ENCODE measurements around the gene NELFA. TPM values are rescaled to one million over a fixed set of nuclear protein-coding genes. Genes with fewer than 3 reads are reported as not detected.
"Not testable (repeated sequence)": the region's sequence is repeated elsewhere in the genome, so short reads cannot be mapped to it uniquely, and the experiment has no call there.

The NELFA gene
- total and polyA plus RNA-seq, 7 experiments from 2014 or later = 29.2 to 50.1 (median 42.8) TPM

DNA sequence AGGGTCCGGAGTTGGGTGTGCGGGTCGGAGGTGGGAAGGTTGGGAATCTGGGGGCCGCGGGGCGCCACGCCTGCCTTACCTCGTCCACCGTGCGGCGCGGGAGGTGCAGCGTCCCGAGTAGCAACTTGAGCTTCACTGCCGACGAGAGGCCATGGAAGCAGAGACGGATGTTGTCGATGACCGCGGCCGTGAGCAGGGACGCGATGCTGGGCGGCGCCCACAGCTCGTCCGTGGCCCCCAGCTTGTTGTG lies 178 bp downstream of the NELFA start:
- POLR2A ChIA-PET = interaction anchor here (0.9 to 2.2 kb wide), 7 partner anchors 12 to 286 kb away, joined by 3 to 12 read pairs (median 6); partner anchors contain the start of gene MXD4
- no peak for ATAC-seq

DNA sequence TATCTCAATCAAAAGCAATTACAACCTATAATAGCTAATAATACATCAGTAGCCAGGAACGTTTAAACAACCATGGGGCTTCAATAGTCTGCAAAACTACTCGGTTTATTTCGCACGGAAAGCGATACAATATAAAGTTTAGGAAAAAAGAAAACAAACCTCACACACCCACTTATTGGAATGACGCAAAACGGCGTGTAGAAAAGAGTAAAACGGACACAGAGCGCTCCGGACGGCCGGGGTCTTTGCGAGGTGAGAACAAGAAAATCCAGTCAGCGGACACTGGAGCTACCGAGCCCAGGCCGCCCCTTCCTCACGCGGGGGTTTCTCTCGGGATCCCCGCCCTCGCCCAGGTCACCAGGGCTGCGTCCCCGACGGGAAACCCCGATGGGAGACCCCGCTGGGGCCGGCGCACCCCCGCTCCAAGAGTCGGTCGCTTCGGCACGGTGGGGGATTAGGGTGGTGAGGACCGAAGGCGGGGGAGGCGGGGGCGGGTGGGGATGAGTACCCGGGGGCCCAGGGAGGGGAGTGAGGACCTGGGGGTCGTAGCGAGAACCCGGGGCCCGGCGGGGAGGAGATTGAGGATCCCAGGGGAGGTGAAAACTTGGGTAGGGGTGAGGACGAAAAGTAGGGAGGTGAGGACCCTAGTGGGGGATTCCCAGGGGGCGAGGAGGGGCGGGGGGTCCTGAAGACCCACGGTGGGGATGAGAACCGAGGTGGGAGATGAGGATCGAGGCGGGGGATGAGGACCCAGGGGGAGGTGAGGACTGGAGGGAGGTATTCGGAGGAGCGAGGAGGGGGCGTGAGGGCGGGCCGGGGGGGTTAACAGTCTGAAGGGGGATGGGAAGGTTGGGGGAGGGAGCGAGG lies 737 bp downstream of the NELFA start:
- DNase-seq = peak in 2 of 9 donors; percentile 10 to 16
- Mint-ChIP-seq H3K36me3 (peaks cover 5 to 21% (median 8%) of the 10 kb centered on the region in 5 donors), H3K9me3 (peaks cover 0 to 2% (median 0%) of the 10 kb centered on the region in 11 donors), H3K4me1 (peaks cover 33 to 43% (median 39%) of the 10 kb centered on the region in 7 donors), H3K4me3 (peak overlapping the region; percentile 81 to 96 (median 94)), H3K27ac (peak overlapping the region; percentile 91 to 98 (median 94)), H3K27me3 (peaks cover 0 to 18% (median 0%) of the 10 kb centered on the region in 5 donors)
- peak overlapping the region; percentile 96 for H3K4me3 ChIP-seq (ENCODE audit: low read length)
- H3K27ac ChIP-seq (ENCODE audit: low read depth, low read length) = peak overlapping the region; percentile 99
- ChIA-PET CTCF (interaction anchor here (0.6 kb wide), 1 partner anchor 955 kb away, joined by 3 read pairs; the partner anchor contains the start of genes GRK4 and NOP14), POLR2A (interaction anchor here (0.9 to 2.2 kb wide), 7 partner anchors 11 to 285 kb away, joined by 3 to 12 read pairs (median 6); partner anchors contain the start of gene MXD4)
- ATAC-seq = no peak
- intact Hi-C loops (cut with micrococcal nuclease) = loop anchor here (2.0 to 5.0 kb wide), 8 partner anchors 33 to 1067 kb away; partner anchors contain the start of genes CTBP1 (in 1 of the 2), HTT (in 1 of the 2), HTT-AS (in 1 of the 2) and LETM1 (in 1 of the 2)
- peaks cover 0 to 7% (median 4%) of the 10 kb centered on the region in 3 experiments for H3K36me3 ChIP-seq (ENCODE audit: control insufficient read depth in 2 of 3, insufficient read depth in 3 of 3, low read length in 3 of 3)
- H3K4me1 ChIP-seq (ENCODE audit: control insufficient read depth in 2 of 2, insufficient read depth in 2 of 2, low read length in 2 of 2) = peaks cover 13 to 26% of the 10 kb centered on the region in 2 donors
- no peaks in the 10 kb centered on the region for H3K9me3 ChIP-seq (ENCODE audit: control insufficient read depth in 2 of 3, low read length in 3 of 3)
- H3K27me3 ChIP-seq (ENCODE audit: control insufficient read depth in 2 of 2, insufficient read depth in 2 of 2, low read length in 2 of 2) = no peaks in the 10 kb centered on the region

More for the DNA sequence above, 178 bp downstream of the NELFA start:
- Mint-ChIP-seq H3K4me3 (peak overlapping the region; percentile 81 to 96 (median 92)), H3K4me1 (peaks cover 30 to 38% (median 34%) of the 10 kb centered on the region in 7 donors), H3K27ac (peak overlapping the region; percentile 91 to 98 (median 93)), H3K36me3 (peaks cover 0 to 16% (median 5%) of the 10 kb centered on the region in 5 donors), H3K27me3 (peaks cover 0 to 18% (median 0%) of the 10 kb centered on the region in 5 donors), H3K9me3 (peaks cover 0 to 2% (median 0%) of the 10 kb centered on the region in 11 donors)
- Histone ChIP-seq H3K9me3 (ENCODE audit: control insufficient read depth in 2 of 3, low read length in 3 of 3) (no peaks in the 10 kb centered on the region), H3K36me3 (ENCODE audit: control insufficient read depth in 2 of 3, insufficient read depth in 3 of 3, low read length in 3 of 3) (peaks cover 0 to 7% (median 0%) of the 10 kb centered on the region in 3 experiments), H3K27me3 (ENCODE audit: control insufficient read depth in 2 of 2, insufficient read depth in 2 of 2, low read length in 2 of 2) (no peaks in the 10 kb centered on the region), H3K4me3 (ENCODE audit: low read length) (peak overlapping the region; percentile 96), H3K27ac (ENCODE audit: low read depth, low read length) (peak overlapping the region; percentile 99), H3K4me1 (ENCODE audit: control insufficient read depth in 2 of 2, insufficient read depth in 2 of 2, low read length in 2 of 2) (peaks cover 13 to 24% of the 10 kb centered on the region in 2 donors)
- no peak for DNase-seq
- intact Hi-C loops (cut with micrococcal nuclease) = loop anchor here (2.0 to 5.0 kb wide), 8 partner anchors 32 to 1066 kb away; partner anchors contain the start of genes CTBP1 (in 1 of the 2), HTT (in 1 of the 2), HTT-AS (in 1 of the 2) and LETM1 (in 1 of the 2)
- CTCF ChIA-PET = interaction anchor here (0.6 kb wide), 1 partner anchor 955 kb away, joined by 3 read pairs; the partner anchor contains the start of genes GRK4 and NOP14

DNA sequence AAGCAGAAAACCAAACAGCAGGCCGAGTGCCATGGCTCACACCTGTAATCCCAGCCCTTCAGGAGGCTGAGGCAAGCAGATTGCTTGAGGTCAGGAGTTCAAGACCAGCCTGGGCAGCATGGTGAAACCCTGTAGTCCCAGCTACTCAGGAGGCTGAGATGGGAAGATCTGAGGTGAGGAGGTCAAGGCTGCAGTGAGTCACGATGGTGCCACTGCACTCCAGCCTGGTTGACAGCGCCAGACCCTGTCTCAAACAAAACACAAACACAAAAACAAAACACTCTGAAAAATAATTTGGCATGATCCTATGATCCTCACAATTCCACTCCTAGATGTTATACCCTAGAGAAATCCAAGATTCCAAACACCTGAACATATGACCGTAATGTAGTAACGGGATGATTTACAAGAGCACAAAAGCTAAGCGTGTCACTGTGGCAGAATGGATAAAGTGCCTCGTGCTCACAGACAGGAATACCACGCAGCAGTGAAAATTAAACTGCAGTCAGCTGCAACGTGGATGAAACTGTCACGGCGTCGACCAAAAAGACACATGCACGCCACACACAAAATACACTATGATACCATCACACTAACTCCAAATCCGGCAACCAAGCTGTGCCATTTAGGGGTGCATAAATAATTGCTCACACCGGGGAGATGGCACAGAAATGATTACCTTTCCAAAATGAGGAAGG lies 1.7 kb downstream of the NELFA start:
- peaks cover 11 to 30% (median 13%) of the 10 kb centered on the region in 5 donors for H3K36me3 Mint-ChIP-seq
- Histone ChIP-seq H3K9me3 (ENCODE audit: control insufficient read depth in 2 of 3, low read length in 3 of 3) (no peaks in the 10 kb centered on the region), H3K4me3 (ENCODE audit: low read length) (peak overlapping the region; percentile 96), H3K4me1 (ENCODE audit: control insufficient read depth in 2 of 2, insufficient read depth in 2 of 2, low read length in 2 of 2) (peaks cover 13 to 28% of the 10 kb centered on the region in 2 donors), H3K27ac (ENCODE audit: low read depth, low read length) (peak overlapping the region; percentile 99), H3K27me3 (ENCODE audit: control insufficient read depth in 2 of 2, insufficient read depth in 2 of 2, low read length in 2 of 2) (no peaks in the 10 kb centered on the region), H3K36me3 (ENCODE audit: control insufficient read depth in 2 of 3, insufficient read depth in 3 of 3, low read length in 3 of 3) (peaks cover 0 to 7% (median 4%) of the 10 kb centered on the region in 3 experiments)
- peaks cover 0 to 16% (median 0%) of the 10 kb centered on the region in 5 donors for H3K27me3 Mint-ChIP-seq
- peak overlapping the region; percentile 81 to 96 (median 92) for H3K4me3 Mint-ChIP-seq
- POLR2A ChIA-PET = interaction anchor here (1.2 kb wide), 1 partner anchor 11 kb away, joined by 3 read pairs; no protein-coding TSS in a partner anchor
- intact Hi-C loops (cut with micrococcal nuclease) = loop anchor here in 1 of 2 donors (5.0 kb wide), 1 partner anchor 295 kb away; the partner anchor contains the start of gene SLBP
- H3K9me3 Mint-ChIP-seq = peaks cover 0 to 2% (median 0%) of the 10 kb centered on the region in 11 donors
- ATAC-seq (no peak), DNase-seq (no peak)
- CTCF ChIA-PET = no interaction called here
- H3K27ac Mint-ChIP-seq = peak overlapping the region; percentile 83 to 97 (median 91)
- peaks cover 42 to 53% (median 48%) of the 10 kb centered on the region in 7 donors for H3K4me1 Mint-ChIP-seq

DNA sequence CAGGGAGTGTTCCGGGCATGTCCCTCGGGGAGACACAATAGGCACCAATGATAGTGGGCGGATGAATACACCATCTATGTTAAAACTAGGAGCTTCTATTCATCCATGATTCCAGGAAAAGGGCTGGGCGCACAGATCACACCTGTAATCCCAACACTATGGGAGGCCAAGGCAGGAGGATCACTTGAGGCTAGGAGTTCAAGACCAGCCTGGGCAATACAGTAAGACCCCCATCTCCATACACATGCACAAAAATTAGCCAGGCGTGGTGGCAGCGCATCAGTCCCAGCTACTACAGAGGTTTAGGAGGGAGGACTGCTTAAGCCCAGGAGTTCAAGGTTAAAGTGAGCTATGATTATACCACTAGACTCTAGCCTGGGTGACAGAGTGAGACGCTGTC lies 2.4 kb downstream of the NELFA start:
- H3K36me3 Mint-ChIP-seq = peaks cover 11 to 30% (median 13%) of the 10 kb centered on the region in 5 donors
- peaks cover 43 to 54% (median 49%) of the 10 kb centered on the region in 7 donors for H3K4me1 Mint-ChIP-seq
- Histone ChIP-seq H3K4me1 (ENCODE audit: control insufficient read depth in 2 of 2, insufficient read depth in 2 of 2, low read length in 2 of 2) (peaks cover 13 to 28% of the 10 kb centered on the region in 2 donors), H3K27me3 (ENCODE audit: control insufficient read depth in 2 of 2, insufficient read depth in 2 of 2, low read length in 2 of 2) (no peaks in the 10 kb centered on the region), H3K4me3 (ENCODE audit: low read length) (no peak overlapping the region), H3K9me3 (ENCODE audit: control insufficient read depth in 2 of 3, low read length in 3 of 3) (no peaks in the 10 kb centered on the region), H3K27ac (ENCODE audit: low read depth, low read length) (no peak overlapping the region), H3K36me3 (ENCODE audit: control insufficient read depth in 2 of 3, insufficient read depth in 3 of 3, low read length in 3 of 3) (peaks cover 0 to 7% (median 4%) of the 10 kb centered on the region in 3 experiments)
- POLR2A ChIA-PET = interaction anchor here (0.8 to 1.2 kb wide), 2 partner anchors 10 to 30 kb away, joined by 3 to 4 read pairs; no protein-coding TSS in a partner anchor
- no peak for DNase-seq
- no peak for ATAC-seq
- peak overlapping the region in 1 of 9 donors; percentile 71 for H3K27ac Mint-ChIP-seq
- CTCF ChIA-PET = no interaction called here
- peaks cover 0 to 12% (median 0%) of the 10 kb centered on the region in 5 donors for H3K27me3 Mint-ChIP-seq
- peaks cover 0 to 2% (median 0%) of the 10 kb centered on the region in 11 donors for H3K9me3 Mint-ChIP-seq
- intact Hi-C loops (cut with micrococcal nuclease) = loop anchor here in 1 of 2 donors (5.0 kb wide), 1 partner anchor 294 kb away; the partner anchor contains the start of gene SLBP
- peak overlapping the region; percentile 8 to 96 (median 92) for H3K4me3 Mint-ChIP-seq

DNA sequence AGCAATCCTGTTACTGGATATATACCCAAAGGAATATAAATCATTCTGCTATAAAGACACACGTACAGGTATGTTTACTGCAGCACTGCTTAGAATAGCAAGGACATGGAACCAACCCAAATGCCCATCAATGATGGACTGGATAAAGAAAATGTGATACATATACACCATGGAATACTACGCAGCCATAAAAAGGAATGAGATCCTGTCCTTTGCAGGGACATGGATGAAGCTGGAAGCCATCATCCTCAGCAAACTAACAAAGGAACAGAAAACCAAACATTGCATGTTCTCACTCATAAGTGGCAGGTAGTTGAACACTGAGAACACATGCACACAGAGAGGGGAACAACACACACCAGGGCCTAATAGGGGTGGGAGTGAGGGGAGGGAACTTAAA lies 5.4 kb downstream of the NELFA start:
- H3K4me1 ChIP-seq (ENCODE audit: control insufficient read depth in 2 of 2, insufficient read depth in 2 of 2, low read length in 2 of 2) = peaks cover 13 to 21% of the 10 kb centered on the region in 2 donors
- H3K27me3 Mint-ChIP-seq; DNase-seq; H3K9me3 ChIP-seq (ENCODE audit: control insufficient read depth in 2 of 3, low read length in 3 of 3); H3K36me3 ChIP-seq (ENCODE audit: control insufficient read depth in 2 of 3, insufficient read depth in 3 of 3, low read length in 3 of 3); H3K27me3 ChIP-seq (ENCODE audit: control insufficient read depth in 2 of 2, insufficient read depth in 2 of 2, low read length in 2 of 2); ATAC-seq; H3K4me3 ChIP-seq (ENCODE audit: low read length); H3K27ac ChIP-seq (ENCODE audit: low read depth, low read length); CTCF ChIA-PET; intact Hi-C loops (cut with micrococcal nuclease): not testable (repeated sequence)
- POLR2A ChIA-PET = interaction anchor here (1.1 kb wide), 1 partner anchor 13 kb away, joined by 4 read pairs; no protein-coding TSS in a partner anchor
- peaks cover 40 to 76% (median 72%) of the 10 kb centered on the region in 7 donors for H3K4me1 Mint-ChIP-seq
- H3K4me3 Mint-ChIP-seq = peak overlapping the region in 1 of 10 donors; percentile 30
- H3K27ac Mint-ChIP-seq = peak overlapping the region in 1 of 9 donors; percentile 36
- peaks cover 10 to 23% (median 15%) of the 10 kb centered on the region in 11 donors for H3K9me3 Mint-ChIP-seq
- H3K36me3 Mint-ChIP-seq = peaks cover 34 to 59% (median 43%) of the 10 kb centered on the region in 5 donors

All from naive thymus-derived CD4-positive, alpha-beta T cell (primary cell).